ENCODE measurements around the gene NXPE1.

Gene NXPE1

DNA sequence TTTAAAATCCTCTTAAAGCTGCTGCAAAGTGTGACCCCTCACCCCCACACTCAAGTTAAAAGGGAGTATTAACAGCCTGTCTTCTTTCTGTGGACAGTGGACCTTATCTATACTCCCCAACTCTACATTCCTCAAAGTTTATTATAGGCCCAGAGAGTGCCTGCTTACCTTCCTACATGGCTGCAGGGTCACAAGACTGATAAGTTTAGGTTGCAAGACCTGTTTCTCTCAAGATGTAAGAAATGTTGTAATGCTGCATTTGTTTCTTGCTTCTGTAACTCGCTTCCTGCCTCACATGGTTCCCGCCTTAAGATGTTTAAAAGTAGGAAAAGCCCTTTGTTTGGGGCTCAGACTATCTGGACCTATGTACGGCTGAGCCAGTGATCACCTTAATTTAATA, 10.1 kb upstream of the NXPE1 start:
- no peaks in the 10 kb centered on the region for H3K9me2 ChIP-seq (ENCODE audit: low read depth, low read length)
- TF ChIP-seq, protein P1, sequence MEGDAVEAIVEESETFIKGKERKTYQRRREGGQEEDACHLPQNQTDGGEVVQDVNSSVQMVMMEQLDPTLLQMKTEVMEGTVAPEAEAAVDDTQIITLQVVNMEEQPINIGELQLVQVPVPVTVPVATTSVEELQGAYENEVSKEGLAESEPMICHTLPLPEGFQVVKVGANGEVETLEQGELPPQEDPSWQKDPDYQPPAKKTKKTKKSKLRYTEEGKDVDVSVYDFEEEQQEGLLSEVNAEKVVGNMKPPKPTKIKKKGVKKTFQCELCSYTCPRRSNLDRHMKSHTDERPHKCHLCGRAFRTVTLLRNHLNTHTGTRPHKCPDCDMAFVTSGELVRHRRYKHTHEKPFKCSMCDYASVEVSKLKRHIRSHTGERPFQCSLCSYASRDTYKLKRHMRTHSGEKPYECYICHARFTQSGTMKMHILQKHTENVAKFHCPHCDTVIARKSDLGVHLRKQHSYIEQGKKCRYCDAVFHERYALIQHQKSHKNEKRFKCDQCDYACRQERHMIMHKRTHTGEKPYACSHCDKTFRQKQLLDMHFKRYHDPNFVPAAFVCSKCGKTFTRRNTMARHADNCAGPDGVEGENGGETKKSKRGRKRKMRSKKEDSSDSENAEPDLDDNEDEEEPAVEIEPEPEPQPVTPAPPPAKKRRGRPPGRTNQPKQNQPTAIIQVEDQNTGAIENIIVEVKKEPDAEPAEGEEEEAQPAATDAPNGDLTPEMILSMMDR (IDR thresholded peaks at IDR 0.05; ENCODE audit: low read length): no peak
- no peak for TF ChIP-seq EZH2 (IDR thresholded peaks at IDR 0.05; ENCODE audit: borderline replicate concordance, low read length)

DNA sequence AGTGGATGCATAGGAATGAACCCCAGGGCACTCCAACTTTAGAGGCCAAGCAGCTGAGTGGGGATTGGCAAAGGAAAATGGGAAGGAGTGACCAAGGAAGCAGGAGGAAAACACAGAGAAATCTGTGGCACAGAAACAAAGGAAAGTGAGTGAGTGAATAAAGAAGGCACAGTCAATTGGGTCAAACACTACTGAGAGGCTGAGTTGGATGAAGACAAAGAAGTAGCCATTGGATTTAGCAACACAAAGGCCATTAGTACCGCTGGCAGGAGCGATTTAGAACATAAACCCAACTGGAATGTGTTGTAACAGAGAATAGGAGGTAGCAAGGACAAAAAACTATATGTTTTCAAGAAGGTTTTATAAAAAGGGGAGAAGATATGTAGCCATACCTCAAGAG, 6.6 kb upstream of the NXPE1 start:
- no peak overlapping the region for H3K9ac ChIP-seq (ENCODE audit: low read length)
- H4K20me1 ChIP-seq (ENCODE audit: insufficient read depth, low read length): no peaks in the 10 kb centered on the region
- H3K9me2 ChIP-seq (ENCODE audit: low read depth, low read length): no peaks in the 10 kb centered on the region
- no peaks in the 10 kb centered on the region for H3K79me2 ChIP-seq (ENCODE audit: insufficient read depth, low read length)
- H3K9me3 ChIP-seq (ENCODE audit: low read length): no peaks in the 10 kb centered on the region
- H3K4me1 ChIP-seq (ENCODE audit: insufficient read depth, low read length, severe bottlenecking): no peaks in the 10 kb centered on the region
- H3F3A ChIP-seq (ENCODE audit: insufficient read depth, low read length): no peaks in the 10 kb centered on the region
- H3K27me3 ChIP-seq (ENCODE audit: insufficient read depth, low read length): no peaks in the 10 kb centered on the region
- no peak overlapping the region for H2AFZ ChIP-seq (ENCODE audit: low read length)
- H3K4me3 ChIP-seq (ENCODE audit: low read depth, low read length, poor library complexity, severe bottlenecking): no peak overlapping the region
- no peak for TF ChIP-seq EZH2 (IDR thresholded peaks at IDR 0.05; ENCODE audit: borderline replicate concordance, low read length)
- TF ChIP-seq, protein P1 (IDR thresholded peaks at IDR 0.05; ENCODE audit: low read length): no peak
- no peak overlapping the region for H3K4me2 ChIP-seq (ENCODE audit: low read length)
- no peak overlapping the region for H3K27ac ChIP-seq (ENCODE audit: low read depth, low read length, poor library complexity, severe bottlenecking)
- H3K36me3 ChIP-seq (ENCODE audit: insufficient read depth, low read length): no peaks in the 10 kb centered on the region

More for the DNA sequence above, 10.1 kb upstream of the NXPE1 start:
- H3K4me2 ChIP-seq (ENCODE audit: low read length): no peak overlapping the region
- H3K4me1 ChIP-seq (ENCODE audit: insufficient read depth, low read length, severe bottlenecking): no peaks in the 10 kb centered on the region
- H3K9ac ChIP-seq (ENCODE audit: low read length): no peak overlapping the region
- H3K4me3 ChIP-seq (ENCODE audit: low read depth, low read length, poor library complexity, severe bottlenecking): no peak overlapping the region
- no peak overlapping the region for H3K27ac ChIP-seq (ENCODE audit: low read depth, low read length, poor library complexity, severe bottlenecking)
- no peaks in the 10 kb centered on the region for H3K27me3 ChIP-seq (ENCODE audit: insufficient read depth, low read length)
- H3K9me3 ChIP-seq (ENCODE audit: low read length): no peaks in the 10 kb centered on the region
- no peaks in the 10 kb centered on the region for H3K36me3 ChIP-seq (ENCODE audit: insufficient read depth, low read length)
- H2AFZ ChIP-seq (ENCODE audit: low read length): no peak overlapping the region
- H3F3A ChIP-seq (ENCODE audit: insufficient read depth, low read length): no peaks in the 10 kb centered on the region
- H3K79me2 ChIP-seq (ENCODE audit: insufficient read depth, low read length): no peaks in the 10 kb centered on the region
- no peaks in the 10 kb centered on the region for H4K20me1 ChIP-seq (ENCODE audit: insufficient read depth, low read length)

DNA sequence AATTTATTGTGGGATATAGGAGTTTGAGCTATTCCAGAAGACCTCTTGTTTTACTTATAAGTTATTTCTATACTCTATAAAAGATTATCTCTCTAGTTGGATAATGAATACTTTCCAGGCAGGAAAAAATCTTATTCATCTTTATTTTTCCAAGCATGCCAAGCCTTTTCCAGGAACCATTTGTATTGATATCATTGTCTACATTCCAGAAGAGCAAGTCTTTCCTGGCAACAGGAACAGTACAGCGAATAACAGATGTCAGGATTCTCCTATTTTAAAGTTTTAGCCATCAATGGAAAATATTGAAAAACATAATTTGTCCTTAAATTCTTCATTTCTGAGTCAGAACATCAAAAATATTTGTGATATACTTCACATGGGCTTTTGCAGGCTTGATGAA, 5.2 kb upstream of the NXPE1 start:
- Histone ChIP-seq H3F3A (ENCODE audit: insufficient read depth, low read length) (no peaks in the 10 kb centered on the region), H3K9me3 (ENCODE audit: low read length) (no peaks in the 10 kb centered on the region), H4K20me1 (ENCODE audit: insufficient read depth, low read length) (no peaks in the 10 kb centered on the region)

More for the DNA sequence above, 5.2 kb upstream of the NXPE1 start:
- Histone ChIP-seq H3K4me2 (ENCODE audit: low read length) (no peak overlapping the region), H3K4me1 (ENCODE audit: insufficient read depth, low read length, severe bottlenecking) (no peaks in the 10 kb centered on the region), H3K9ac (ENCODE audit: low read length) (no peak overlapping the region), H3K27me3 (ENCODE audit: insufficient read depth, low read length) (no peaks in the 10 kb centered on the region), H3K4me3 (ENCODE audit: low read depth, low read length, poor library complexity, severe bottlenecking) (no peak overlapping the region), H2AFZ (ENCODE audit: low read length) (no peak overlapping the region), H3K9me2 (ENCODE audit: low read depth, low read length) (no peaks in the 10 kb centered on the region), H3K27ac (ENCODE audit: low read depth, low read length, poor library complexity, severe bottlenecking) (no peak overlapping the region), H3K36me3 (ENCODE audit: insufficient read depth, low read length) (no peaks in the 10 kb centered on the region), H3K79me2 (ENCODE audit: insufficient read depth, low read length) (no peaks in the 10 kb centered on the region)
- TF ChIP-seq, protein P1 (IDR thresholded peaks at IDR 0.05; ENCODE audit: low read length): no peak

Measured in OCI-LY1 (cell line).